Measurements from ENCODE around the gene IL15.
"Not testable (repeated sequence)": the region's sequence is repeated elsewhere in the genome, so short reads cannot be mapped to it uniquely, and the experiment has no call there.

The IL15 gene

GRCh38 chr4:141605425-141605856 is 30.9 kb upstream of the IL15 start:
- Histone ChIP-seq H3K27ac (ENCODE audit: low read length) (no peak overlapping the region), H3K9me3 (ENCODE audit: insufficient read depth, low read length) (no peaks in the 10 kb centered on the region), H2AFZ (ENCODE audit: low read depth, low read length) (no peak overlapping the region), H3K9ac (ENCODE audit: low read length) (no peak overlapping the region), H3K4me1 (ENCODE audit: low read length) (no peaks in the 10 kb centered on the region), H3K27me3 (ENCODE audit: low read depth, low read length) (no peaks in the 10 kb centered on the region), H3K36me3 (replicated peaks; ENCODE audit: low read depth, low read length) (no peaks in the 10 kb centered on the region), H3K4me3 (ENCODE audit: low read length) (no peak overlapping the region), H3K4me2 (ENCODE audit: low read length) (no peak overlapping the region), H3K79me2 (ENCODE audit: low read length) (no peaks in the 10 kb centered on the region), H4K20me1 (ENCODE audit: insufficient read depth, low read length) (no peaks in the 10 kb centered on the region)
- TF ChIP-seq CTCF (IDR thresholded peaks at IDR 0.05; ENCODE audit: low read depth, low read length) (no peak), EZH2phosphoT487 (IDR thresholded peaks at IDR 0.05; ENCODE audit: low read depth) (no peak)

GRCh38 chr4:141609243-141609642 is 27.1 kb upstream of the IL15 start:
- Histone ChIP-seq H3K27ac (ENCODE audit: low read length) (no peak overlapping the region), H4K20me1 (ENCODE audit: insufficient read depth, low read length) (no peaks in the 10 kb centered on the region), H3K4me2 (ENCODE audit: low read length) (no peak overlapping the region), H3K79me2 (ENCODE audit: low read length) (no peaks in the 10 kb centered on the region), H3K27me3 (ENCODE audit: low read depth, low read length) (no peaks in the 10 kb centered on the region), H3K4me3 (ENCODE audit: low read length) (no peak overlapping the region), H3K9me3 (ENCODE audit: insufficient read depth, low read length) (no peaks in the 10 kb centered on the region), H3K9ac (ENCODE audit: low read length) (no peak overlapping the region), H3K36me3 (replicated peaks; ENCODE audit: low read depth, low read length) (no peaks in the 10 kb centered on the region), H3K4me1 (ENCODE audit: low read length) (no peaks in the 10 kb centered on the region), H2AFZ (ENCODE audit: low read depth, low read length) (no peak overlapping the region)
- TF ChIP-seq CTCF (IDR thresholded peaks at IDR 0.05; ENCODE audit: low read depth, low read length) (no peak), EZH2phosphoT487 (IDR thresholded peaks at IDR 0.05; ENCODE audit: low read depth) (no peak)

GRCh38 chr4:141610365-141610764 is 26.0 kb upstream of the IL15 start:
- Histone ChIP-seq H3K4me3 (ENCODE audit: low read length) (no peak overlapping the region), H3K9ac (ENCODE audit: low read length) (no peak overlapping the region), H3K27me3 (ENCODE audit: low read depth, low read length) (no peaks in the 10 kb centered on the region), H3K4me1 (ENCODE audit: low read length) (no peaks in the 10 kb centered on the region), H3K36me3 (replicated peaks; ENCODE audit: low read depth, low read length) (no peaks in the 10 kb centered on the region), H3K79me2 (ENCODE audit: low read length) (no peaks in the 10 kb centered on the region), H3K9me3 (ENCODE audit: insufficient read depth, low read length) (no peaks in the 10 kb centered on the region), H3K27ac (ENCODE audit: low read length) (no peak overlapping the region), H3K4me2 (ENCODE audit: low read length) (no peak overlapping the region), H4K20me1 (ENCODE audit: insufficient read depth, low read length) (no peaks in the 10 kb centered on the region), H2AFZ (ENCODE audit: low read depth, low read length) (no peak overlapping the region)
- no peak for TF ChIP-seq CTCF (IDR thresholded peaks at IDR 0.05; ENCODE audit: low read depth, low read length)
- no peak for TF ChIP-seq EZH2phosphoT487 (IDR thresholded peaks at IDR 0.05; ENCODE audit: low read depth)

- Histone ChIP-seq H3K4me1 (ENCODE audit: low read length) (no peaks in the 10 kb centered on the region), H4K20me1 (ENCODE audit: insufficient read depth, low read length) (no peaks in the 10 kb centered on the region), H3K4me3 (ENCODE audit: low read length) (no peak overlapping the region), H3K27me3 (ENCODE audit: low read depth, low read length) (no peaks in the 10 kb centered on the region), H3K36me3 (replicated peaks; ENCODE audit: low read depth, low read length) (no peaks in the 10 kb centered on the region), H3K79me2 (ENCODE audit: low read length) (no peaks in the 10 kb centered on the region), H3K9me3 (ENCODE audit: insufficient read depth, low read length) (no peaks in the 10 kb centered on the region), H3K27ac (ENCODE audit: low read length) (no peak overlapping the region), H3K4me2 (ENCODE audit: low read length) (no peak overlapping the region), H2AFZ (ENCODE audit: low read depth, low read length) (no peak overlapping the region; the same call in 1 of the 2 replicates), H3K9ac (ENCODE audit: low read length) (no peak overlapping the region)
- TF ChIP-seq EZH2phosphoT487 (IDR thresholded peaks at IDR 0.05; ENCODE audit: low read depth), result no peak
- TF ChIP-seq CTCF (IDR thresholded peaks at IDR 0.05; ENCODE audit: low read depth, low read length), result no peak
Observed at GRCh38 chr4:141614878-141615586, 21.4 kb upstream of the IL15 start.

GRCh38 chr4:141615587-141615918 is 20.8 kb upstream of the IL15 start:
- not testable (repeated sequence) for H3K4me2 ChIP-seq (ENCODE audit: low read length); H3K36me3 ChIP-seq (replicated peaks; ENCODE audit: low read depth, low read length); H3K9me3 ChIP-seq (ENCODE audit: insufficient read depth, low read length); H3K4me3 ChIP-seq (ENCODE audit: low read length); H4K20me1 ChIP-seq (ENCODE audit: insufficient read depth, low read length); H3K79me2 ChIP-seq (ENCODE audit: low read length); H3K27me3 ChIP-seq (ENCODE audit: low read depth, low read length); H3K9ac ChIP-seq (ENCODE audit: low read length); H2AFZ ChIP-seq (ENCODE audit: low read depth, low read length); H3K4me1 ChIP-seq (ENCODE audit: low read length); H3K27ac ChIP-seq (ENCODE audit: low read length)
